ENCODE results near the gene DBH.

DBH gene

GRCh38 chr9:133654736-133655657 is 18.8 kb downstream of the DBH start:
- H3K4me3 Mint-ChIP-seq, result no peak overlapping the region
- no peak for DNase-seq
- no peaks in the 10 kb centered on the region for H3K36me3 Mint-ChIP-seq (ENCODE audit: low read depth)
- no peak overlapping the region for H3K27ac Mint-ChIP-seq
- H3K4me1 Mint-ChIP-seq (ENCODE audit: low read depth), result peaks cover 37% of the 10 kb centered on the region
- no peaks in the 10 kb centered on the region for H3K9me3 Mint-ChIP-seq
- H3K27me3 Mint-ChIP-seq, result peaks cover 69% of the 10 kb centered on the region

- Mint-ChIP-seq H3K36me3 (ENCODE audit: low read depth) (no peaks in the 10 kb centered on the region), H3K27me3 (peaks cover 71% of the 10 kb centered on the region), H3K27ac (no peak overlapping the region), H3K4me3 (no peak overlapping the region), H3K9me3 (no peaks in the 10 kb centered on the region), H3K4me1 (ENCODE audit: low read depth) (peaks cover 38% of the 10 kb centered on the region)
- no peak for DNase-seq
Measured at GRCh38 chr9:133655701-133656100, 19.5 kb downstream of the DBH start.

GRCh38 chr9:133656211-133657119 is 20.3 kb downstream of the DBH start:
- no peaks in the 10 kb centered on the region for H3K36me3 Mint-ChIP-seq (ENCODE audit: low read depth)
- H3K27me3 Mint-ChIP-seq, result peaks cover 71% of the 10 kb centered on the region
- peak; percentile 48 for DNase-seq
- H3K27ac Mint-ChIP-seq, result no peak overlapping the region
- peaks cover 38% of the 10 kb centered on the region for H3K4me1 Mint-ChIP-seq (ENCODE audit: low read depth)
- no peaks in the 10 kb centered on the region for H3K9me3 Mint-ChIP-seq
- H3K4me3 Mint-ChIP-seq, result no peak overlapping the region

- Mint-ChIP-seq H3K27ac (no peak overlapping the region), H3K36me3 (ENCODE audit: low read depth) (no peaks in the 10 kb centered on the region), H3K4me3 (no peak overlapping the region), H3K4me1 (ENCODE audit: low read depth) (peaks cover 38% of the 10 kb centered on the region), H3K9me3 (no peaks in the 10 kb centered on the region), H3K27me3 (peaks cover 68% of the 10 kb centered on the region)
- DNase-seq, result no peak
Measured at GRCh38 chr9:133657120-133657661, 21.0 kb downstream of the DBH start.

GRCh38 chr9:133658442-133659431 is 22.6 kb downstream of the DBH start:
- H3K4me1 Mint-ChIP-seq (ENCODE audit: low read depth), result peaks cover 38% of the 10 kb centered on the region
- H3K9me3 Mint-ChIP-seq, result no peaks in the 10 kb centered on the region
- no peak overlapping the region for H3K27ac Mint-ChIP-seq
- H3K36me3 Mint-ChIP-seq (ENCODE audit: low read depth), result peaks cover 2% of the 10 kb centered on the region
- no peak overlapping the region for H3K4me3 Mint-ChIP-seq
- peaks cover 54% of the 10 kb centered on the region for H3K27me3 Mint-ChIP-seq
- peak; percentile 50 for DNase-seq

GRCh38 chr9:133659516-133659915 is 23.4 kb downstream of the DBH start:
- H3K27ac Mint-ChIP-seq, result no peak overlapping the region
- DNase-seq, result no peak
- H3K9me3 Mint-ChIP-seq, result no peaks in the 10 kb centered on the region
- H3K27me3 Mint-ChIP-seq, result peaks cover 50% of the 10 kb centered on the region
- H3K4me1 Mint-ChIP-seq (ENCODE audit: low read depth), result peaks cover 38% of the 10 kb centered on the region
- H3K4me3 Mint-ChIP-seq, result no peak overlapping the region
- peaks cover 2% of the 10 kb centered on the region for H3K36me3 Mint-ChIP-seq (ENCODE audit: low read depth)

GRCh38 chr9:133661846-133662540 is 25.8 kb downstream of the DBH start:
- H3K9me3 Mint-ChIP-seq, result no peaks in the 10 kb centered on the region
- H3K27me3 Mint-ChIP-seq, result peaks cover 27% of the 10 kb centered on the region
- DNase-seq, result no peak
- H3K36me3 Mint-ChIP-seq (ENCODE audit: low read depth), result peaks cover 2% of the 10 kb centered on the region
- no peak overlapping the region for H3K27ac Mint-ChIP-seq
- H3K4me3 Mint-ChIP-seq, result no peak overlapping the region
- peaks cover 28% of the 10 kb centered on the region for H3K4me1 Mint-ChIP-seq (ENCODE audit: low read depth)

- no peaks in the 10 kb centered on the region for H3K9me3 Mint-ChIP-seq
- no peak for DNase-seq
- peaks cover 8% of the 10 kb centered on the region for H3K27me3 Mint-ChIP-seq
- H3K4me3 Mint-ChIP-seq, result no peak overlapping the region
- peaks cover 2% of the 10 kb centered on the region for H3K36me3 Mint-ChIP-seq (ENCODE audit: low read depth)
- H3K27ac Mint-ChIP-seq, result no peak overlapping the region
- peaks cover 6% of the 10 kb centered on the region for H3K4me1 Mint-ChIP-seq (ENCODE audit: low read depth)
Measured at GRCh38 chr9:133664173-133665050, 28.2 kb downstream of the DBH start.

- Mint-ChIP-seq H3K4me1 (ENCODE audit: low read depth) (peaks cover under 1% of the 10 kb centered on the region), H3K36me3 (ENCODE audit: low read depth) (peaks cover 2% of the 10 kb centered on the region), H3K27ac (no peak overlapping the region), H3K9me3 (no peaks in the 10 kb centered on the region), H3K27me3 (peaks cover under 1% of the 10 kb centered on the region), H3K4me3 (no peak overlapping the region)
- DNase-seq, result no peak
Measured at GRCh38 chr9:133665096-133665495, 28.9 kb downstream of the DBH start.

- Mint-ChIP-seq H3K4me3 (no peak overlapping the region), H3K27ac (no peak overlapping the region), H3K27me3 (no peaks in the 10 kb centered on the region), H3K36me3 (ENCODE audit: low read depth) (peaks cover 4% of the 10 kb centered on the region), H3K9me3 (no peaks in the 10 kb centered on the region), H3K4me1 (ENCODE audit: low read depth) (no peaks in the 10 kb centered on the region)
- no peak for DNase-seq
Measured at GRCh38 chr9:133665535-133665934, 29.4 kb downstream of the DBH start.

- peaks cover 4% of the 10 kb centered on the region for H3K36me3 Mint-ChIP-seq (ENCODE audit: low read depth)
- DNase-seq, result no peak
- H3K4me1 Mint-ChIP-seq (ENCODE audit: low read depth), result no peaks in the 10 kb centered on the region
Measured at GRCh38 chr9:133666387-133666786, 30.2 kb downstream of the DBH start.

GRCh38 chr9:133666845-133667244 is 30.7 kb downstream of the DBH start:
- Mint-ChIP-seq H3K4me1 (ENCODE audit: low read depth) (no peaks in the 10 kb centered on the region), H3K9me3 (no peaks in the 10 kb centered on the region), H3K4me3 (no peak overlapping the region), H3K36me3 (ENCODE audit: low read depth) (peaks cover 5% of the 10 kb centered on the region), H3K27me3 (no peaks in the 10 kb centered on the region), H3K27ac (no peak overlapping the region)
- no peak for DNase-seq

More at GRCh38 chr9:133666387-133666786, 30.2 kb downstream of the DBH start:
- no peak overlapping the region for H3K27ac Mint-ChIP-seq
- no peaks in the 10 kb centered on the region for H3K9me3 Mint-ChIP-seq
- H3K4me3 Mint-ChIP-seq, result no peak overlapping the region
- no peaks in the 10 kb centered on the region for H3K27me3 Mint-ChIP-seq

Measured in activated T-cell treated with anti-CD3 and anti-CD28 coated beads, Interleukin-2, amount 50 U/mL, for 24 hours (primary cell).